Right renal pelvis (tissue), 4 donors: ENCODE results near the gene AKT3. TPM values are rescaled to one million over a fixed set of nuclear protein-coding genes. Genes with fewer than 3 reads are reported as not detected.

ENCODE experiments used
- DNase-seq, 4 donors: peaks; one replicate each; pipeline ENCODE4 v3.0.0-alpha.2; 2013; ENCODE audit warnings: low read depth in 4 of 4, low spot score in 3 of 4, missing footprints in 1 of 4
- polyA plus RNA-seq, 4 donors: library from polyadenylated mRNA; unstranded; fragments of 120-200 nt; gene quantifications; one replicate each; pipeline ENCODE4 v1.2.1, GENCODE V29; 2013; ENCODE audit not compliant: insufficient read length in 4 of 4

Gene AKT3
- polyA plus RNA-seq, 4 donors, result 22.6 to 38.2 (median 37.1) TPM

- no peak for DNase-seq
Measured at GRCh38 chr1:243496806-243497205, 353.2 kb downstream of the AKT3 start.

GRCh38 chr1:243496187-243496646 is 353.8 kb downstream of the AKT3 start:
- no peak for DNase-seq

GRCh38 chr1:243495442-243496186 is 354.4 kb downstream of the AKT3 start:
- no peak for DNase-seq

GRCh38 chr1:243494741-243495431 is 355.2 kb downstream of the AKT3 start:
- no peak for DNase-seq

- DNase-seq, result no peak
Measured at GRCh38 chr1:243493156-243494129, 356.6 kb downstream of the AKT3 start.

GRCh38 chr1:243490748-243491686 is 359.0 kb downstream of the AKT3 start:
- DNase-seq, result no peak

GRCh38 chr1:243489681-243490546 is 360.1 kb downstream of the AKT3 start:
- DNase-seq, result no peak

GRCh38 chr1:243489158-243489527 is 360.9 kb downstream of the AKT3 start:
- DNase-seq, result no peak

- no peak for DNase-seq
Measured at GRCh38 chr1:243488459-243489157, 361.4 kb downstream of the AKT3 start.

GRCh38 chr1:243487649-243488227 is 362.3 kb downstream of the AKT3 start:
- no peak for DNase-seq

GRCh38 chr1:243487036-243487648 is 362.9 kb downstream of the AKT3 start:
- no peak for DNase-seq

- DNase-seq, result no peak
Measured at GRCh38 chr1:243483952-243484351, 366.1 kb downstream of the AKT3 start.

GRCh38 chr1:243483071-243483771 is 366.8 kb downstream of the AKT3 start:
- no peak for DNase-seq

GRCh38 chr1:243482141-243483022 is 367.7 kb downstream of the AKT3 start:
- DNase-seq, result no peak

GRCh38 chr1:243481101-243481500 is 368.9 kb downstream of the AKT3 start:
- no peak for DNase-seq

- DNase-seq, result no peak
Measured at GRCh38 chr1:243477731-243478290, 372.2 kb downstream of the AKT3 start.
